Heart right ventricle (tissue), 16 donors: ENCODE measurements around the gene ZNF385C. TPM values are rescaled to one million over a fixed set of nuclear protein-coding genes. Genes with fewer than 3 reads are reported as not detected.

ENCODE experiments used
- ATAC-seq, 8 donors: fragments of 200-7000 bp; cut with Tn5 transposase; one replicate each; pipeline ENCODE4 v1.9.1; 2020; ENCODE audit warnings: mild to moderate bottlenecking in 8 of 8, moderate library complexity in 8 of 8, moderate number of reproducible peaks in 1 of 8
- DNase-seq, 2 donors: peaks; one replicate each; pipeline ENCODE4 v3.0.0-alpha.2; 2020
- H3K27ac ChIP-seq, 10 donors: fragments of 200-600 bp; sonication (generic) in 2 of 10; one replicate each; pipeline versions ENCODE4 v1.5.0 to v1.8.0; 2020 to 2022; ENCODE audit warnings: mild to moderate bottlenecking in 3 of 10
- H3K27me3 ChIP-seq, 7 donors: fragments of 200-600 bp; one replicate each; pipeline ENCODE4 v1.8.0; 2021 to 2022; ENCODE audit warnings: mild to moderate bottlenecking in 2 of 7
- H3K36me3 ChIP-seq, 9 donors: fragments of 200-600 bp; sonication (generic) in 1 of 9; one replicate each; pipeline versions ENCODE4 v1.5.0 to v1.8.0; 2020 to 2022; ENCODE audit warnings: mild to moderate bottlenecking in 2 of 9
- H3K4me1 ChIP-seq, 9 donors: fragments of 200-600 bp; sonication (generic) in 1 of 9; one replicate each; pipeline versions ENCODE4 v1.5.0 to v1.8.0; 2020 to 2022; ENCODE audit warnings: mild to moderate bottlenecking in 4 of 9
- H3K4me3 ChIP-seq, 10 donors: fragments of 200-600 bp; sonication (generic) in 2 of 10; one replicate each; pipeline versions ENCODE4 v1.5.0 to v1.8.0; 2020 to 2022; ENCODE audit warnings: mild to moderate bottlenecking in 7 of 10, moderate library complexity in 2 of 10
- H3K9me3 ChIP-seq, 11 donors: fragments of 200-600 bp in 10 of 11; sonication (generic) in 2 of 11; one replicate each; pipeline versions ENCODE4 v1.5.0 to v1.8.0; 2013 to 2022; ENCODE audit warnings: mild to moderate bottlenecking in 2 of 11, control low read depth in 1 of 11, moderate library complexity in 1 of 11
- CTCF ChIP-seq, 9 donors: fragments of 200-600 bp; sonication (generic) in 2 of 9; IDR thresholded peaks; one replicate each; pipeline versions ENCODE4 v1.5.0 to v1.8.0; 2021 to 2022; ENCODE audit warnings: antibody characterized with exemption in 9 of 9, mild to moderate bottlenecking in 5 of 9, moderate library complexity in 1 of 9
- WGBS, 2 donors: extraction: QIAGEN DNeasy Blood & Tissue Kit; methylation state at CpG; one replicate each; pipeline ENCODE4 v1.1.7; 2013; ENCODE audit warnings: inconsistent platforms in 1 of 2; 5-methylcytosine and 5-hydroxymethylcytosine counted together
- intact Hi-C, 10 donors: fragments of 100-400 bp; cut with DNase I; formaldehyde crosslinking; loops; one replicate each; pipeline versions ENCODE4 v1.11.1 to v1.14.2; 2022
- polyA plus RNA-seq, 2 donors: library from polyadenylated mRNA; stranded (reverse); fragments of 200-250 nt; gene quantifications; one replicate each; pipeline ENCODE4 v1.2.3, GENCODE V29; 2013
- total RNA-seq, 10 donors: library from RNA; stranded (reverse); fragmentation: NEBNext Ultra II Directional in 3 of 10; extraction: Animal tissue kit (Norgen Biotek cat#: 25700) in 3 of 10; gene quantifications; one replicate each; pipeline versions ENCODE4 v1.2.1 to v1.2.4, GENCODE V29; 2021 to 2023
- donor health status: Arrhythmogenic right ventricular cardiomyopathy.
- donor health status: ischemic (EF 13 %, LVEDD 7.1; RV severe dilation, severe dysfunction).
- donor health status: healthy with polysubstance abuse.
- donor health status: DM: no; HTN: yes; CAD: no.
- donor health status: DM: no; HTN: no; CAD: no.
- donor health status: ischemic (EF 25% LVEDD 6.9; RV normal size, moderate dysfunction).
- donor health status: ischemic (EF 25% LVEDD 5.7; RV mildly dilated, moderate dysfunction).
- donor health status: healthy.
- donor health status: DM: yes; HTN: yes; CAD: no.
- donor health status: Ischemic cardiomyopathy.
- donor health status: ischemic (EF 35%, LVEDD 5.7; RV mildly dilated, moderate dysfunction).
- donor health status: nonischemic (EF 11% LVEDD 7.7; RV severe dilation, severe dysfunction).
- donor health status: DM: yes; HTN: yes; CAD: no.
- donor health status: PGD.
- donor health status: ischemic (EF 29% LVEDD 5.4; RV normal size, mild dysfunction).
- donor health status: nonischemic (EF 23%, LVEDD 6.1; RV moderate dilation, normal function).

ZNF385C gene
- total and polyA plus RNA-seq, 12 donors = 0.09 to 0.56 (median 0.24) TPM; not detected in 1

- peaks cover 4 to 65% (median 47%) of the 10 kb centered on the region in 9 donors for H3K4me1 ChIP-seq
- H3K27ac ChIP-seq = no peak overlapping the region
- H3K27me3 ChIP-seq = no peaks in the 10 kb centered on the region
- DNase-seq (no peak), ATAC-seq (no peak)
- 93 to 96% methylated on average over 4 of the region's 4 CpGs for WGBS, 2 donors
- H3K36me3 ChIP-seq = peaks cover 0 to 31% (median 20%) of the 10 kb centered on the region in 9 donors
- TF ChIP-seq CTCF (IDR thresholded peaks at IDR 0.05) = no peak
- H3K9me3 ChIP-seq = no peaks in the 10 kb centered on the region
- H3K4me3 ChIP-seq = no peak overlapping the region
- intact Hi-C loops = loop anchor here in 5 of 10 donors (5.0 kb wide), 2 partner anchors 47 to 52 kb away; partner anchors contain the start of gene CNP (in 4 of the 5)
Measured at GRCh38 chr17:42018988-42019387, 79.3 kb downstream of the ZNF385C start.

GRCh38 chr17:42018339-42018738, 79.9 kb downstream of the ZNF385C start:
- Histone ChIP-seq H3K9me3 (no peaks in the 10 kb centered on the region), H3K4me3 (peak overlapping the region in 8 of 10 donors; percentile 71 to 98 (median 86)), H3K27me3 (no peaks in the 10 kb centered on the region), H3K27ac (peak overlapping the region in 9 of 10 donors; percentile 86 to 97 (median 94)), H3K36me3 (peaks cover 0 to 24% (median 14%) of the 10 kb centered on the region in 9 donors), H3K4me1 (peaks cover 4 to 66% (median 51%) of the 10 kb centered on the region in 9 donors)
- intact Hi-C loops = loop anchor here in 5 of 10 donors (5.0 kb wide), 2 partner anchors 46 to 51 kb away; partner anchors contain the start of gene CNP (in 4 of the 5)
- no peak for ATAC-seq
- no peak for DNase-seq
- 28 to 30% methylated on average over 3 of the region's 3 CpGs for WGBS, 2 donors
- TF ChIP-seq CTCF (IDR thresholded peaks at IDR 0.05) = no peak

- Histone ChIP-seq H3K9me3 (no peaks in the 10 kb centered on the region), H3K4me3 (peak overlapping the region; percentile 71 to 98 (median 88)), H3K27me3 (no peaks in the 10 kb centered on the region), H3K4me1 (peaks cover 4 to 72% (median 56%) of the 10 kb centered on the region in 9 donors), H3K27ac (peak overlapping the region; percentile 85 to 97 (median 94)), H3K36me3 (peaks cover 0 to 19% (median 9%) of the 10 kb centered on the region in 9 donors)
- WGBS, 2 donors = 2 to 10% methylated on average over 11 of the region's 11 CpGs
- no peak for ATAC-seq
- intact Hi-C loops = loop anchor here in 5 of 10 donors (5.0 kb wide), 2 partner anchors 46 to 51 kb away; partner anchors contain the start of gene CNP (in 4 of the 5)
- no peak for DNase-seq
- TF ChIP-seq CTCF (IDR thresholded peaks at IDR 0.05) = no peak
Measured at GRCh38 chr17:42017866-42018200, 80.4 kb downstream of the ZNF385C start.

- H3K4me1 ChIP-seq = peaks cover 4 to 78% (median 59%) of the 10 kb centered on the region in 9 donors
- ATAC-seq (peak; percentile 95 to 97 (median 96)), DNase-seq (peak; percentile 90 to 92)
- intact Hi-C loops = loop anchor here in 5 of 10 donors (5.0 kb wide), 2 partner anchors 45 to 50 kb away; partner anchors contain the start of gene CNP (in 4 of the 5)
- H3K9me3 ChIP-seq = no peaks in the 10 kb centered on the region
- TF ChIP-seq CTCF (IDR thresholded peaks at IDR 0.05) = no peak
- 0% methylated on average over 70 of the region's 70 CpGs for WGBS, 2 donors
- peak within 1 kb of the TSS; percentile 85 to 97 (median 94) for H3K27ac ChIP-seq
- peaks cover 0 to 13% (median 3%) of the 10 kb centered on the region in 9 donors for H3K36me3 ChIP-seq
- no peaks in the 10 kb centered on the region for H3K27me3 ChIP-seq
- H3K4me3 ChIP-seq = peak within 1 kb of the TSS; percentile 71 to 98 (median 88)
Measured at GRCh38 chr17:42016941-42017865, 81.1 kb downstream of the ZNF385C start, which contains the start of gene DNAJC7. Gene DNAJC7, minus strand, starts transcription at chr17:42017439. Its CDS starts 23 bp downstream, at chr17:42017416.
